Urinary bladder (tissue), 4 donors: Measurements from ENCODE around the gene IGF2R. TPM values are rescaled to one million over a fixed set of nuclear protein-coding genes. Genes with fewer than 3 reads are reported as not detected.
"Not testable (repeated sequence)": the region's sequence is repeated elsewhere in the genome, so short reads cannot be mapped to it uniquely, and the experiment has no call there.

Experiments
- DNase-seq: peaks from one replicate; pipeline ENCODE4 v3.0.0-alpha.2; 2015; ENCODE audit errors: extremely low spot score
- H3K27ac ChIP-seq: one replicate; pipeline ENCODE4 v1.5.1; 2013; ENCODE audit warnings: low read depth, mild to moderate bottlenecking, moderate library complexity
- H3K36me3 ChIP-seq: one replicate; pipeline ENCODE4 v1.6.1; 2013; ENCODE audit warnings: mild to moderate bottlenecking, moderate library complexity; ENCODE audit not compliant: insufficient read depth
- H3K4me1 ChIP-seq: one replicate; pipeline ENCODE4 v1.6.1; 2013; ENCODE audit warnings: mild to moderate bottlenecking, moderate library complexity; ENCODE audit not compliant: insufficient read depth
- H3K4me3 ChIP-seq: one replicate; pipeline ENCODE4 v1.5.1; 2013; ENCODE audit warnings: low read depth, low read length
- WGBS: extraction: QIAGEN DNeasy Blood & Tissue Kit; methylation state at CpG from one replicate; pipeline ENCODE4 v1.1.7; 2013; 5-methylcytosine and 5-hydroxymethylcytosine counted together
- polyA plus RNA-seq: library from polyadenylated mRNA; stranded (reverse); fragments of 200-250 nt; gene quantifications from one replicate; pipeline ENCODE4 v1.2.3, GENCODE V29; 2013
- total RNA-seq: library from RNA; depleted of rRNA; stranded (reverse); fragments of >200 nt; gene quantifications from one replicate; pipeline ENCODE4 v1.2.3, GENCODE V29; 2014
- donor health status: healthy with polysubstance abuse.
- donor health status: healthy.

IGF2R gene
- total and polyA plus RNA-seq, 2 donors = 32.1 to 46.6 TPM

GRCh38 chr6:160118620-160119229 lies 149.8 kb downstream of the IGF2R start:
- no peak for DNase-seq
- no peak overlapping the region for H3K27ac ChIP-seq
- 89% methylated on average over 5 of the region's 5 CpGs for WGBS
- H3K4me1 ChIP-seq = no peaks in the 10 kb centered on the region
- H3K4me3 ChIP-seq = no peak overlapping the region
- no peaks in the 10 kb centered on the region for H3K36me3 ChIP-seq

GRCh38 chr6:160120087-160120486 lies 151.2 kb downstream of the IGF2R start:
- no peaks in the 10 kb centered on the region for H3K36me3 ChIP-seq
- no peak overlapping the region for H3K4me3 ChIP-seq
- H3K4me1 ChIP-seq = no peaks in the 10 kb centered on the region
- WGBS = 94% methylated on average over 1 of the region's 1 CpG
- no peak overlapping the region for H3K27ac ChIP-seq
- DNase-seq = no peak

GRCh38 chr6:160121558-160121957 lies 152.7 kb downstream of the IGF2R start, which contains the start of gene SLC22A1:
Gene SLC22A1, plus strand, starts transcription at chr6:160121815. Its CDS starts 121 bp downstream, at chr6:160121936.
- whole genome bisulfite sequencing = 83% methylated on average over 8 of the region's 8 CpGs
- Histone ChIP-seq H3K4me1 (no peaks in the 10 kb centered on the region), H3K36me3 (no peaks in the 10 kb centered on the region), H3K4me3 (no peak within 1 kb of the TSS), H3K27ac (no peak within 1 kb of the TSS)
- DNase-seq = no peak

- no peak overlapping the region for H3K27ac ChIP-seq
- no peak overlapping the region for H3K4me3 ChIP-seq
- DNase-seq = no peak
- 98% methylated on average over 14 of the region's 14 CpGs for WGBS
- H3K36me3 ChIP-seq = no peaks in the 10 kb centered on the region
- H3K4me1 ChIP-seq = no peaks in the 10 kb centered on the region
Measured at GRCh38 chr6:160121981-160122380, 153.1 kb downstream of the IGF2R start.

GRCh38 chr6:160122744-160123143 lies 153.9 kb downstream of the IGF2R start:
- no peak for DNase-seq
- Histone ChIP-seq H3K36me3 (no peaks in the 10 kb centered on the region), H3K27ac (no peak overlapping the region), H3K4me1 (no peaks in the 10 kb centered on the region), H3K4me3 (no peak overlapping the region)
- 85% methylated on average over 5 of the region's 5 CpGs for WGBS

GRCh38 chr6:160124007-160124406 lies 155.1 kb downstream of the IGF2R start:
- no peak overlapping the region for H3K27ac ChIP-seq
- no peak for DNase-seq
- H3K36me3 ChIP-seq = no peaks in the 10 kb centered on the region
- H3K4me1 ChIP-seq = no peaks in the 10 kb centered on the region
- H3K4me3 ChIP-seq = no peak overlapping the region
- WGBS = 94% methylated on average over 2 of the region's 2 CpGs

- Histone ChIP-seq H3K4me1 (no peaks in the 10 kb centered on the region), H3K27ac (no peak overlapping the region), H3K4me3 (no peak overlapping the region), H3K36me3 (no peaks in the 10 kb centered on the region)
- WGBS = 92% methylated on average over 5 of the region's 5 CpGs
- no peak for DNase-seq
Measured at GRCh38 chr6:160124605-160125004, 155.7 kb downstream of the IGF2R start.

GRCh38 chr6:160125105-160125504 lies 156.2 kb downstream of the IGF2R start:
- not testable (repeated sequence) for H3K27ac ChIP-seq
- whole genome bisulfite sequencing = 91% methylated on average over 5 of the region's 5 CpGs

GRCh38 chr6:160127270-160128124 lies 158.6 kb downstream of the IGF2R start:
- no peak for DNase-seq
- WGBS = 89% methylated on average over 16 of the region's 16 CpGs
- H3K27ac ChIP-seq = no peak overlapping the region
- H3K4me3 ChIP-seq = no peak overlapping the region
- H3K4me1 ChIP-seq = no peaks in the 10 kb centered on the region
- H3K36me3 ChIP-seq = no peaks in the 10 kb centered on the region

More at GRCh38 chr6:160125105-160125504, 156.2 kb downstream of the IGF2R start:
- not testable (repeated sequence) for H3K4me3 ChIP-seq, DNase-seq, H3K36me3 ChIP-seq, H3K4me1 ChIP-seq

- no peak overlapping the region for H3K27ac ChIP-seq
- DNase-seq = no peak
- H3K36me3 ChIP-seq = no peaks in the 10 kb centered on the region
- WGBS = 86% methylated on average over 3 of the region's 3 CpGs
- H3K4me1 ChIP-seq = no peaks in the 10 kb centered on the region
- H3K4me3 ChIP-seq = no peak overlapping the region
Measured at GRCh38 chr6:160128125-160128683, 159.3 kb downstream of the IGF2R start.

GRCh38 chr6:160128879-160129516 lies 160.1 kb downstream of the IGF2R start:
- H3K27ac ChIP-seq = no peak overlapping the region
- H3K36me3 ChIP-seq = no peaks in the 10 kb centered on the region
- DNase-seq = no peak
- no peak overlapping the region for H3K4me3 ChIP-seq
- no peaks in the 10 kb centered on the region for H3K4me1 ChIP-seq
- WGBS = 80% methylated on average over 6 of the region's 6 CpGs

- H3K4me1 ChIP-seq = no peaks in the 10 kb centered on the region
- no peak overlapping the region for H3K27ac ChIP-seq
- WGBS = 91% methylated on average over 10 of the region's 10 CpGs
- no peak for DNase-seq
- no peak overlapping the region for H3K4me3 ChIP-seq
- no peaks in the 10 kb centered on the region for H3K36me3 ChIP-seq
Measured at GRCh38 chr6:160129881-160130615, 161.2 kb downstream of the IGF2R start.
